GM12878 (cell line): ENCODE measurements around the gene CLCNKB. TPM values are rescaled to one million over a fixed set of nuclear protein-coding genes. Genes with fewer than 3 reads are reported as not detected.

Experiments used
- ATF7 ChIP-seq: fragments of 450-650 bp; IDR thresholded peaks from 2 replicates; pipeline ENCODE4 v1.6.1; 2016; ENCODE audit warnings: low read depth, mild to moderate bottlenecking
- EGR1 ChIP-seq, 2 experiments: IDR thresholded peaks; 1 replicate in 1 of 2; 2 replicates in 1 of 2; pipeline ENCODE4 v1.6.1; 2011 to 2012; ENCODE audit warnings: low read depth in 2 of 2, low read length in 2 of 2, borderline replicate concordance in 1 of 2, mild to moderate bottlenecking in 1 of 2, moderate library complexity in 1 of 2
- HDGF ChIP-seq: fragments of 450-650 bp; IDR thresholded peaks from 2 replicates; pipeline ENCODE4 v1.6.1; 2016; ENCODE audit warnings: antibody characterized with exemption
- MEF2A ChIP-seq: IDR thresholded peaks from 2 replicates; pipeline ENCODE4 v1.6.1; 2011; ENCODE audit warnings: low read depth, mild to moderate bottlenecking, low read length, moderate library complexity; ENCODE audit not compliant: insufficient read depth
- MTA2 ChIP-seq: fragments of 450-650 bp; IDR thresholded peaks from 2 replicates; pipeline ENCODE4 v1.6.1; 2016; ENCODE audit warnings: low read depth, mild to moderate bottlenecking, moderate library complexity
- MYB ChIP-seq: fragments of 150-350 bp; IDR thresholded peaks from 2 replicates; pipeline ENCODE4 v1.6.1; 2014; ENCODE audit warnings: mild to moderate bottlenecking, low read depth, low read length, borderline replicate concordance
- NBN ChIP-seq: fragments of 450-650 bp; IDR thresholded peaks from 2 replicates; pipeline ENCODE4 v1.6.1; 2016
- NR2C2 ChIP-seq: IDR thresholded peaks from 2 replicates; pipeline ENCODE4 v1.6.1; 2011; ENCODE audit warnings: borderline replicate concordance, low read depth; ENCODE audit not compliant: control insufficient read depth, insufficient read length
- RAD51 ChIP-seq: fragments of 450-650 bp; IDR thresholded peaks from 2 replicates; pipeline ENCODE4 v1.6.1; 2016; ENCODE audit warnings: moderate library complexity, mild to moderate bottlenecking, inconsistent platforms
- SMAD1 ChIP-seq: fragments of 450-650 bp; IDR thresholded peaks from 2 replicates; pipeline ENCODE4 v1.6.1; 2018; ENCODE audit warnings: mild to moderate bottlenecking, low read depth; ENCODE audit not compliant: partially characterized antibody
- SUZ12 ChIP-seq: fragments of 200-600 bp; sonication (generic); IDR thresholded peaks from one replicate; pipeline ENCODE4 v1.6.1; 2018; ENCODE audit warnings: antibody characterized with exemption, mild to moderate bottlenecking; ENCODE audit not compliant: unreplicated experiment
- TAF1 ChIP-seq: IDR thresholded peaks from 2 replicates; pipeline ENCODE4 v1.6.1; 2011; ENCODE audit warnings: mild to moderate bottlenecking, low read depth, low read length, borderline replicate concordance
- TARDBP ChIP-seq: IDR thresholded peaks from 2 replicates; pipeline ENCODE4 v1.6.1; 2016; ENCODE audit warnings: borderline replicate concordance
- TCF3 ChIP-seq: IDR thresholded peaks from 2 replicates; pipeline ENCODE4 v1.6.1; 2012; ENCODE audit warnings: low read depth, mild to moderate bottlenecking, low read length, borderline replicate concordance; ENCODE audit not compliant: insufficient read depth
- YBX1 ChIP-seq: fragments of 450-650 bp; IDR thresholded peaks from 2 replicates; pipeline ENCODE4 v1.6.1; 2016; ENCODE audit warnings: antibody characterized with exemption
- polyA plus RNA-seq, 11 experiments: library from polyadenylated mRNA; depleted of rRNA in 4 of 11; unstranded in 6 of 11; stranded (reverse) in 5 of 11; fragments of >200 nt; fragmentation: Nextera tagmentation in 4 of 11; fragmentation: Illumina TruSeq in 1 of 11; extraction: Ambion mirVana in 4 of 11; extraction: Trizol in 1 of 11; gene quantifications; 1 replicate in 1 of 11; 2 replicates in 10 of 11; pipeline versions ENCODE4 v1.2.1 to v1.2.3, GENCODE V29; 2011 to 2016; ENCODE audit warnings: inconsistent platforms in 2 of 11, missing spikeins in 2 of 11, low read depth in 1 of 11
- total RNA-seq, 4 experiments: library from RNA; depleted of rRNA in 3 of 4; stranded (reverse); fragments of >200 nt in 3 of 4; fragmentation: Illumina TruSeq in 1 of 4; extraction: Trizol in 1 of 4; gene quantifications; 2 replicates each; pipeline versions ENCODE4 v1.2.1 to v1.2.3, GENCODE V29; 2013 to 2021
- TF ChIP-seq, protein P1 (sequence below): IDR thresholded peaks from 2 replicates; pipeline ENCODE4 v1.6.1; 2011; ENCODE audit warnings: low read depth, mild to moderate bottlenecking, low read length, moderate library complexity, borderline replicate concordance; ENCODE audit errors: extremely low read depth
- TF ChIP-seq, protein P2 (sequence below): IDR thresholded peaks from 2 replicates; pipeline ENCODE4 v1.6.1; 2011; ENCODE audit warnings: low read depth, low read length, improper control_type of control experiment, borderline replicate concordance
- TF ChIP-seq, protein P3 (sequence below): fragments of 450-650 bp; IDR thresholded peaks from 2 replicates; pipeline ENCODE4 v1.6.1; 2017; ENCODE audit warnings: low read depth, mild to moderate bottlenecking, moderate library complexity
- TF ChIP-seq, protein P4 (sequence below): IDR thresholded peaks from 2 replicates; pipeline ENCODE4 v1.6.1; 2012; ENCODE audit warnings: mild to moderate bottlenecking, low read depth, low read length
- TF ChIP-seq, protein P5 (sequence below): fragments of 450-650 bp; IDR thresholded peaks from 2 replicates; pipeline ENCODE4 v1.6.1; 2016; ENCODE audit warnings: mild to moderate bottlenecking, moderate library complexity, borderline replicate concordance

The CLCNKB gene
- total and polyA plus RNA-seq, 10 of the 15 experiments (the other 5 are each of a cell fraction or from before 2014, with no cell fraction given) = 0.05 TPM; not detected in 9

DNA sequence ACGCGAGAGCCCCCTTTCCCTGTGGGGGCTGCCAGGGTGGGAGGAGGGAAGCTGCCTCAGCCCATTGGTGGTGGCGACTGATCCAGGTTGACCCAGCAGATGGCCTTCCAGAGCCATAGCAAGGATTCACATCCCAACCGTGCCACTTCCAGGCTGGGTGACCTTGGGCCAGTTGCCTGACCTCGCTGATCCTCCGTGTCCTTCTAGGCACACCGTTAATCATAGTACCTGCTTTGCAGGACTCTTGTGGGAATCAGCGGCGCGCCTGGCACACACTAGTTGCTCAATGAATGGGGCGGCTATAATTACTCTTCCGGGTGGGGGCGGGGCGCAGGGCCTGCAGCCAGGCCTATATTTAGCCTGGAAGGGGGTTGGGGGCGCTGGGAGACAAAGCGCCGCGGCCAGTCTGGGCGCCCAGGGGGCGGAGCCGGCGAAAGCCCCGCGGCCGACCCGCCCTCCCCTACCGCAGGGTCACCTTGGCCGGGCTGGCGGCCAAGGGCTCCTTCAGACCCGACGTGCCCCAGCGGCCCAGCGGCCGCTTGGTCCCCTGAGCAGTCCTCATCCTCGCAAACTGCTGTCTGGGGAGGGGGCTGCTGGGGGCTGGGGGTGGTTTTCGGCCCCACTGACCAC, 30.9 kb upstream of the CLCNKB start (continued):
- TF ChIP-seq, protein P1, sequence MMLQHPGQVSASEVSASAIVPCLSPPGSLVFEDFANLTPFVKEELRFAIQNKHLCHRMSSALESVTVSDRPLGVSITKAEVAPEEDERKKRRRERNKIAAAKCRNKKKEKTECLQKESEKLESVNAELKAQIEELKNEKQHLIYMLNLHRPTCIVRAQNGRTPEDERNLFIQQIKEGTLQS = no peak
- no peak for TF ChIP-seq NR2C2
- TF ChIP-seq, protein P2, sequence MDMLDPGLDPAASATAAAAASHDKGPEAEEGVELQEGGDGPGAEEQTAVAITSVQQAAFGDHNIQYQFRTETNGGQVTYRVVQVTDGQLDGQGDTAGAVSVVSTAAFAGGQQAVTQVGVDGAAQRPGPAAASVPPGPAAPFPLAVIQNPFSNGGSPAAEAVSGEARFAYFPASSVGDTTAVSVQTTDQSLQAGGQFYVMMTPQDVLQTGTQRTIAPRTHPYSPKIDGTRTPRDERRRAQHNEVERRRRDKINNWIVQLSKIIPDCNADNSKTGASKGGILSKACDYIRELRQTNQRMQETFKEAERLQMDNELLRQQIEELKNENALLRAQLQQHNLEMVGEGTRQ = no peak
- TF ChIP-seq, protein P3, sequence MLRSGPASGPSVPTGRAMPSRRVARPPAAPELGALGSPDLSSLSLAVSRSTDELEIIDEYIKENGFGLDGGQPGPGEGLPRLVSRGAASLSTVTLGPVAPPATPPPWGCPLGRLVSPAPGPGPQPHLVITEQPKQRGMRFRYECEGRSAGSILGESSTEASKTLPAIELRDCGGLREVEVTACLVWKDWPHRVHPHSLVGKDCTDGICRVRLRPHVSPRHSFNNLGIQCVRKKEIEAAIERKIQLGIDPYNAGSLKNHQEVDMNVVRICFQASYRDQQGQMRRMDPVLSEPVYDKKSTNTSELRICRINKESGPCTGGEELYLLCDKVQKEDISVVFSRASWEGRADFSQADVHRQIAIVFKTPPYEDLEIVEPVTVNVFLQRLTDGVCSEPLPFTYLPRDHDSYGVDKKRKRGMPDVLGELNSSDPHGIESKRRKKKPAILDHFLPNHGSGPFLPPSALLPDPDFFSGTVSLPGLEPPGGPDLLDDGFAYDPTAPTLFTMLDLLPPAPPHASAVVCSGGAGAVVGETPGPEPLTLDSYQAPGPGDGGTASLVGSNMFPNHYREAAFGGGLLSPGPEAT = no peak
- TF ChIP-seq TAF1 = 0 out of 2 replicates have a peak, but pooled peaks have one; percentile 33
- TF ChIP-seq, protein P4, sequence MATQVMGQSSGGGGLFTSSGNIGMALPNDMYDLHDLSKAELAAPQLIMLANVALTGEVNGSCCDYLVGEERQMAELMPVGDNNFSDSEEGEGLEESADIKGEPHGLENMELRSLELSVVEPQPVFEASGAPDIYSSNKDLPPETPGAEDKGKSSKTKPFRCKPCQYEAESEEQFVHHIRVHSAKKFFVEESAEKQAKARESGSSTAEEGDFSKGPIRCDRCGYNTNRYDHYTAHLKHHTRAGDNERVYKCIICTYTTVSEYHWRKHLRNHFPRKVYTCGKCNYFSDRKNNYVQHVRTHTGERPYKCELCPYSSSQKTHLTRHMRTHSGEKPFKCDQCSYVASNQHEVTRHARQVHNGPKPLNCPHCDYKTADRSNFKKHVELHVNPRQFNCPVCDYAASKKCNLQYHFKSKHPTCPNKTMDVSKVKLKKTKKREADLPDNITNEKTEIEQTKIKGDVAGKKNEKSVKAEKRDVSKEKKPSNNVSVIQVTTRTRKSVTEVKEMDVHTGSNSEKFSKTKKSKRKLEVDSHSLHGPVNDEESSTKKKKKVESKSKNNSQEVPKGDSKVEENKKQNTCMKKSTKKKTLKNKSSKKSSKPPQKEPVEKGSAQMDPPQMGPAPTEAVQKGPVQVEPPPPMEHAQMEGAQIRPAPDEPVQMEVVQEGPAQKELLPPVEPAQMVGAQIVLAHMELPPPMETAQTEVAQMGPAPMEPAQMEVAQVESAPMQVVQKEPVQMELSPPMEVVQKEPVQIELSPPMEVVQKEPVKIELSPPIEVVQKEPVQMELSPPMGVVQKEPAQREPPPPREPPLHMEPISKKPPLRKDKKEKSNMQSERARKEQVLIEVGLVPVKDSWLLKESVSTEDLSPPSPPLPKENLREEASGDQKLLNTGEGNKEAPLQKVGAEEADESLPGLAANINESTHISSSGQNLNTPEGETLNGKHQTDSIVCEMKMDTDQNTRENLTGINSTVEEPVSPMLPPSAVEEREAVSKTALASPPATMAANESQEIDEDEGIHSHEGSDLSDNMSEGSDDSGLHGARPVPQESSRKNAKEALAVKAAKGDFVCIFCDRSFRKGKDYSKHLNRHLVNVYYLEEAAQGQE = no peak
- no peak for TF ChIP-seq TCF3
- TF ChIP-seq TARDBP = no peak
- TF ChIP-seq NBN = peak; percentile 24; the same call in 1 of the 2 replicates
- TF ChIP-seq MEF2A = peak; percentile 91
- TF ChIP-seq ATF7 = no peak
- no peak for TF ChIP-seq MYB
- TF ChIP-seq SUZ12 = no peak
- TF ChIP-seq, protein P5, sequence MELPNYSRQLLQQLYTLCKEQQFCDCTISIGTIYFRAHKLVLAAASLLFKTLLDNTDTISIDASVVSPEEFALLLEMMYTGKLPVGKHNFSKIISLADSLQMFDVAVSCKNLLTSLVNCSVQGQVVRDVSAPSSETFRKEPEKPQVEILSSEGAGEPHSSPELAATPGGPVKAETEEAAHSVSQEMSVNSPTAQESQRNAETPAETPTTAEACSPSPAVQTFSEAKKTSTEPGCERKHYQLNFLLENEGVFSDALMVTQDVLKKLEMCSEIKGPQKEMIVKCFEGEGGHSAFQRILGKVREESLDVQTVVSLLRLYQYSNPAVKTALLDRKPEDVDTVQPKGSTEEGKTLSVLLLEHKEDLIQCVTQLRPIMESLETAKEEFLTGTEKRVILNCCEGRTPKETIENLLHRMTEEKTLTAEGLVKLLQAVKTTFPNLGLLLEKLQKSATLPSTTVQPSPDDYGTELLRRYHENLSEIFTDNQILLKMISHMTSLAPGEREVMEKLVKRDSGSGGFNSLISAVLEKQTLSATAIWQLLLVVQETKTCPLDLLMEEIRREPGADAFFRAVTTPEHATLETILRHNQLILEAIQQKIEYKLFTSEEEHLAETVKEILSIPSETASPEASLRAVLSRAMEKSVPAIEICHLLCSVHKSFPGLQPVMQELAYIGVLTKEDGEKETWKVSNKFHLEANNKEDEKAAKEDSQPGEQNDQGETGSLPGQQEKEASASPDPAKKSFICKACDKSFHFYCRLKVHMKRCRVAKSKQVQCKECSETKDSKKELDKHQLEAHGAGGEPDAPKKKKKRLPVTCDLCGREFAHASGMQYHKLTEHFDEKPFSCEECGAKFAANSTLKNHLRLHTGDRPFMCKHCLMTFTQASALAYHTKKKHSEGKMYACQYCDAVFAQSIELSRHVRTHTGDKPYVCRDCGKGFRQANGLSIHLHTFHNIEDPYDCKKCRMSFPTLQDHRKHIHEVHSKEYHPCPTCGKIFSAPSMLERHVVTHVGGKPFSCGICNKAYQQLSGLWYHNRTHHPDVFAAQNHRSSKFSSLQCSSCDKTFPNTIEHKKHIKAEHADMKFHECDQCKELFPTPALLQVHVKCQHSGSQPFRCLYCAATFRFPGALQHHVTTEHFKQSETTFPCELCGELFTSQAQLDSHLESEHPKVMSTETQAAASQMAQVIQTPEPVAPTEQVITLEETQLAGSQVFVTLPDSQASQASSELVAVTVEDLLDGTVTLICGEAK = no peak
- no peak for TF ChIP-seq MTA2
- no peak for TF ChIP-seq SMAD1
- TF ChIP-seq YBX1 = no peak
- no peak for TF ChIP-seq EGR1 (IDR thresholded peaks at IDR 0.05; ENCODE audit: borderline replicate concordance in 1 of 2, low read depth in 2 of 2, low read length in 2 of 2)
- TF ChIP-seq RAD51 = no peak
- TF ChIP-seq HDGF = no peak
